Neural progenitor cell (in vitro differentiated cells): ENCODE measurements around the gene KLRC4.

Experiments
- CTCF ChIP-seq: fragments of 200-600 bp; sonication (generic); IDR thresholded peaks from 2 replicates; pipeline ENCODE4 v1.5.1; 2017; ENCODE audit warnings: antibody characterized with exemption, mild to moderate bottlenecking
- EZH2 ChIP-seq: fragments of 200-600 bp; sonication (generic); IDR thresholded peaks from 2 replicates; pipeline ENCODE4 v1.6.1; 2017; ENCODE audit warnings: antibody characterized with exemption, mild to moderate bottlenecking, moderate library complexity

- TF ChIP-seq CTCF (no peak), EZH2 (no peak)
Measured at GRCh38 chr12:10372559-10372958, 37.0 kb downstream of the KLRC4 start.
